DND-41 (cell line): Measurements from ENCODE around the gene ANXA4.

Source experiments
- EZH2 ChIP-seq: IDR thresholded peaks from 3 replicates; pipeline ENCODE4 v1.6.1; 2012; ENCODE audit warnings: borderline replicate concordance, low read depth, mild to moderate bottlenecking, moderate library complexity, low read length, inconsistent platforms; ENCODE audit not compliant: severe bottlenecking
- TF ChIP-seq, protein P1 (sequence below): IDR thresholded peaks from 2 replicates; pipeline ENCODE4 v1.5.1; 2012; ENCODE audit warnings: borderline replicate concordance, low read length, moderate library complexity, mild to moderate bottlenecking; ENCODE audit not compliant: poor library complexity, severe bottlenecking; ENCODE audit errors: extremely low read depth

DNA sequence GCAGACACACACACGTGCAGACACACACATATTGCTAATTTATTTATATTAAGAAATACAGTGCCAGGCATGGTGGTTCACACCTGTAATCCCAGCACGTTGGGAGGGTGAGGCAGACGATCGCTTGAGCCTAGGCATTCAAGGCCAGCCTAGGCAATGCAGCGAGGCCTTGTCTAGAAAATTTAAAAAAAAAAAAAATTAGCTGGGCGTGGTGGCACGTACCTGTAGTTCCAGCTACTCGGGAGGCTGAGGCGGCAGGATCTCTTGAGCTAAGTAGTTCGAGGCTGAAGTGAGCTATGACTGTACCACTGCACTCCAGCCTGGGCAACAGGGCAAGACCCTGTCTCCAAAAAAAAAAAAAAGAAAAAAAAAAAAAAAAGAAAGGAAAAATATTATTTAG lies 28.8 kb downstream of the ANXA4 start:
- TF ChIP-seq, protein P1, sequence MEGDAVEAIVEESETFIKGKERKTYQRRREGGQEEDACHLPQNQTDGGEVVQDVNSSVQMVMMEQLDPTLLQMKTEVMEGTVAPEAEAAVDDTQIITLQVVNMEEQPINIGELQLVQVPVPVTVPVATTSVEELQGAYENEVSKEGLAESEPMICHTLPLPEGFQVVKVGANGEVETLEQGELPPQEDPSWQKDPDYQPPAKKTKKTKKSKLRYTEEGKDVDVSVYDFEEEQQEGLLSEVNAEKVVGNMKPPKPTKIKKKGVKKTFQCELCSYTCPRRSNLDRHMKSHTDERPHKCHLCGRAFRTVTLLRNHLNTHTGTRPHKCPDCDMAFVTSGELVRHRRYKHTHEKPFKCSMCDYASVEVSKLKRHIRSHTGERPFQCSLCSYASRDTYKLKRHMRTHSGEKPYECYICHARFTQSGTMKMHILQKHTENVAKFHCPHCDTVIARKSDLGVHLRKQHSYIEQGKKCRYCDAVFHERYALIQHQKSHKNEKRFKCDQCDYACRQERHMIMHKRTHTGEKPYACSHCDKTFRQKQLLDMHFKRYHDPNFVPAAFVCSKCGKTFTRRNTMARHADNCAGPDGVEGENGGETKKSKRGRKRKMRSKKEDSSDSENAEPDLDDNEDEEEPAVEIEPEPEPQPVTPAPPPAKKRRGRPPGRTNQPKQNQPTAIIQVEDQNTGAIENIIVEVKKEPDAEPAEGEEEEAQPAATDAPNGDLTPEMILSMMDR: no peak
- TF ChIP-seq EZH2: no peak
